Measurements from ENCODE around the gene TACC2.

DNA sequence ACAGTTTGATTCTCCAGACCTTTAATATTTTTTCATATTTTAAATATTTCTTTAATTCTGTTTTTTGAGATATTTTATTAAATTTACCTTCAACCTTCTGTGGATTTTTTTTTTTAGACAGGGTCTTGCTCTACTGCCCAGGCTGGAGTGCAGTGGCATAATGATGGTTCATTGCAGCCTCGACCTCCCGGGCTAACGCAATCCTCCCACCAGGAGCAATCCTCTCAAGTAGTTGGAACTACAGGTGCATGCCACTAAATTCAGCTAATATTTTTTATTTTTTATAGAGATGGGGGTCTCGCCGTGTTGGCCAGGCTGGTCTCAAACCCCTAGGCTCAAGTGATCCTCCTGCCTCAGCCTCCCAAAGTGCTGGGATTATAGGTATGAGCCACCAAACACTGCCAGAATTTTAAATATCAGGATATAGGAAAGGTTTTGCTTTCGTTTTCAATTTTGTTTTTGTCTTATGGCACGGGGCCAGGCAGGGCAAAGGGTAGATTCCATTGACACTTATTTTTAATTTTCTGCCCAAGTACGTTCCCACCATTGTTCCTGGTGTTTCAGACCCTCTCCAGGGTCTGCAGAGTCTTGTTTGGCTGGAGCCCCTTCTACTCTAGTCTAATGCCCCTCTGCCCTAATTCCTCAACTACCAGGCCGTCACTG, 1.2 kb downstream of the TACC2 start:
- TF ChIP-seq, protein P1, sequence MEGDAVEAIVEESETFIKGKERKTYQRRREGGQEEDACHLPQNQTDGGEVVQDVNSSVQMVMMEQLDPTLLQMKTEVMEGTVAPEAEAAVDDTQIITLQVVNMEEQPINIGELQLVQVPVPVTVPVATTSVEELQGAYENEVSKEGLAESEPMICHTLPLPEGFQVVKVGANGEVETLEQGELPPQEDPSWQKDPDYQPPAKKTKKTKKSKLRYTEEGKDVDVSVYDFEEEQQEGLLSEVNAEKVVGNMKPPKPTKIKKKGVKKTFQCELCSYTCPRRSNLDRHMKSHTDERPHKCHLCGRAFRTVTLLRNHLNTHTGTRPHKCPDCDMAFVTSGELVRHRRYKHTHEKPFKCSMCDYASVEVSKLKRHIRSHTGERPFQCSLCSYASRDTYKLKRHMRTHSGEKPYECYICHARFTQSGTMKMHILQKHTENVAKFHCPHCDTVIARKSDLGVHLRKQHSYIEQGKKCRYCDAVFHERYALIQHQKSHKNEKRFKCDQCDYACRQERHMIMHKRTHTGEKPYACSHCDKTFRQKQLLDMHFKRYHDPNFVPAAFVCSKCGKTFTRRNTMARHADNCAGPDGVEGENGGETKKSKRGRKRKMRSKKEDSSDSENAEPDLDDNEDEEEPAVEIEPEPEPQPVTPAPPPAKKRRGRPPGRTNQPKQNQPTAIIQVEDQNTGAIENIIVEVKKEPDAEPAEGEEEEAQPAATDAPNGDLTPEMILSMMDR (conservative IDR thresholded peaks at IDR 0.05; ENCODE audit: low read length), result no peak
- no peak for TF ChIP-seq EZH2phosphoT487 (IDR thresholded peaks at IDR 0.05; ENCODE audit: borderline replicate concordance, low read depth, low read length)

Measured in OCI-LY7 (cell line).